ENCODE data around the gene TGDS. TPM values are rescaled to one million over a fixed set of nuclear protein-coding genes. Genes with fewer than 3 reads are reported as not detected.

Gene TGDS
- total RNA-seq: 10 to 100 TPM; 16.4 to 16.8 TPM

GRCh38 chr13:94595950-94596574 is at the start of gene TGDS:
Gene TGDS, minus strand, starts transcription at chr13:94596152. Its CDS starts 16 bp downstream, at chr13:94596136.

GRCh38 chr13:94601446-94602431 is 5.8 kb upstream of the TGDS start, which contains the start of gene GPR180:
Gene GPR180, plus strand, starts transcription at chr13:94601857. Its CDS starts 71 bp downstream, at chr13:94601928.

Other genes starting within 250 kb of the TGDS start
- gene DCT, start 116.5 kb downstream of the TGDS start, total RNA-seq: under 1 TPM; 0.12 to 0.13 TPM
- gene GPR180, start 5.7 kb upstream of the TGDS start, total RNA-seq: 1 to 10 TPM; 5.4 to 5.7 TPM
- gene SOX21, start 116.4 kb upstream of the TGDS start, total RNA-seq: not detected